A673 (cell line): ENCODE measurements around the gene TBCE. TPM values are rescaled to one million over a fixed set of nuclear protein-coding genes. Genes with fewer than 3 reads are reported as not detected.

Experiments
- BruUV-seq: library from RNA; stranded (reverse); fragments of 400-500 nt; replicated peaks from 2 replicates; lab custom pipeline; 2021; lab: Mats Ljungman, UMichigan
- CTCF ChIA-PET: fragments of 300-600 bp; sonication (Branson Sonifier 250); formaldehyde crosslinking; loops from one replicate; lab custom pipeline; 2022; ENCODE audit warnings: antibody characterized with exemption; lab: Charles Lee
- POLR2A ChIA-PET: fragments of 300-600 bp; sonication (Branson Sonifier 250); formaldehyde crosslinking; loops from one replicate; lab custom pipeline; 2022; ENCODE audit warnings: antibody characterized with exemption; ENCODE audit not compliant: low non-redundant PET; lab: Charles Lee
- DNase-seq: peaks from one replicate; pipeline ENCODE4 v3.0.0-alpha.2; 2015; ENCODE audit warnings: low spot score
- H3K27ac ChIP-seq: fragments of 200-600 bp; sonication (generic); 2 replicates; pipeline ENCODE4 v1.5.1; 2016; ENCODE audit warnings: mixed run types, low read depth, mild to moderate bottlenecking, mixed read lengths, antibody characterized with exemption, low read length; ENCODE audit not compliant: poor library complexity, severe bottlenecking
- H3K27me3 ChIP-seq: fragments of 200-600 bp; sonication (generic); replicated peaks from 2 replicates; pipeline ENCODE4 v1.6.1; 2017; ENCODE audit warnings: mixed run types, low read depth, mild to moderate bottlenecking, mixed read lengths, antibody characterized with exemption, low read length; ENCODE audit not compliant: insufficient read depth, poor library complexity
- H3K36me3 ChIP-seq: fragments of 200-600 bp; sonication (generic); 2 replicates; pipeline ENCODE4 v1.6.1; 2016; ENCODE audit warnings: mixed run types, mild to moderate bottlenecking, mixed read lengths, antibody characterized with exemption, low read length; ENCODE audit not compliant: insufficient read depth, poor library complexity, severe bottlenecking
- H3K4me1 ChIP-seq: fragments of 200-600 bp; sonication (generic); 2 replicates; pipeline ENCODE4 v1.6.1; 2017; ENCODE audit warnings: mixed run types, mild to moderate bottlenecking, mixed read lengths, antibody characterized with exemption, low read length; ENCODE audit not compliant: insufficient read depth, poor library complexity, severe bottlenecking
- H3K4me3 ChIP-seq: fragments of 200-600 bp; sonication (generic); 2 replicates; pipeline ENCODE4 v1.5.1; 2016; ENCODE audit warnings: low read depth, mixed run types, mild to moderate bottlenecking, mixed read lengths, low read length; ENCODE audit not compliant: poor library complexity, severe bottlenecking
- H3K9me3 ChIP-seq: fragments of 200-600 bp; sonication (generic); 2 replicates; pipeline ENCODE4 v1.6.1; 2016; ENCODE audit warnings: mixed run types, low read depth, mild to moderate bottlenecking, mixed read lengths, antibody characterized with exemption, low read length; ENCODE audit not compliant: poor library complexity, severe bottlenecking
- CTCF ChIP-seq: fragments of 300-800, 200-600 bp; sonication (generic); conservative IDR thresholded peaks from 2 replicates; pipeline ENCODE4 v1.5.1; 2017; ENCODE audit warnings: low read depth, mild to moderate bottlenecking, antibody characterized with exemption, low read length, moderate library complexity, mixed read lengths
- EZH2 ChIP-seq: fragments of 200-600 bp; sonication (generic); IDR thresholded peaks from 2 replicates; pipeline ENCODE4 v1.6.1; 2017; ENCODE audit warnings: borderline replicate concordance, low read depth, mild to moderate bottlenecking, mixed read lengths, antibody characterized with exemption, low read length; ENCODE audit not compliant: poor library complexity, severe bottlenecking
- intact Hi-C: fragments of 100-400 bp; cut with micrococcal nuclease; formaldehyde crosslinking; loops from one replicate; pipeline ENCODE4 v1.10.0; 2022; ENCODE audit not compliant: unreplicated experiment
- total RNA-seq: library from RNA; stranded (reverse); gene quantifications from 2 replicates; pipeline ENCODE4 v1.2.3, GENCODE V29; 2021

TBCE gene
- total RNA-seq, 1 experiment from 2014 or later = 26.3 TPM

GRCh38 chr1:235391874-235392273 is 24.6 kb downstream of the TBCE start:
- Histone ChIP-seq H3K9me3 (no peaks in the 10 kb centered on the region), H3K27me3 (no peaks in the 10 kb centered on the region), H3K36me3 (no peaks in the 10 kb centered on the region), H3K4me3 (no peak overlapping the region), H3K27ac (no peak overlapping the region), H3K4me1 (no peaks in the 10 kb centered on the region)
- no TSS peak for BruUV-seq
- ChIA-PET POLR2A (no interaction called here), CTCF (no interaction called here)
- intact Hi-C loops = no loop called here
- no peak for DNase-seq
- TF ChIP-seq CTCF = no peak
- TF ChIP-seq EZH2 = no peak

GRCh38 chr1:235397733-235398132 is 30.5 kb downstream of the TBCE start:
- POLR2A ChIA-PET = no interaction called here
- no peaks in the 10 kb centered on the region for H3K27me3 ChIP-seq
- CTCF ChIA-PET = no interaction called here
- TF ChIP-seq EZH2 = no peak
- no peak for TF ChIP-seq CTCF
- H3K36me3 ChIP-seq = no peaks in the 10 kb centered on the region
- intact Hi-C loops = no loop called here
- H3K4me3 ChIP-seq = no peak overlapping the region
- no TSS peak for BruUV-seq
- H3K4me1 ChIP-seq = no peaks in the 10 kb centered on the region
- no peak overlapping the region for H3K27ac ChIP-seq
- DNase-seq = no peak
- H3K9me3 ChIP-seq = no peaks in the 10 kb centered on the region

GRCh38 chr1:235399661-235400060 is 32.4 kb downstream of the TBCE start:
- Histone ChIP-seq H3K36me3 (no peaks in the 10 kb centered on the region), H3K4me3 (no peak overlapping the region), H3K4me1 (no peaks in the 10 kb centered on the region), H3K27ac (no peak overlapping the region), H3K9me3 (no peaks in the 10 kb centered on the region), H3K27me3 (no peaks in the 10 kb centered on the region)
- no peak for DNase-seq
- no TSS peak for BruUV-seq
- intact Hi-C loops = no loop called here
- ChIA-PET POLR2A (no interaction called here), CTCF (no interaction called here)
- TF ChIP-seq EZH2 = no peak
- no peak for TF ChIP-seq CTCF
